Measurements from ENCODE around the gene MFSD12.

DNA sequence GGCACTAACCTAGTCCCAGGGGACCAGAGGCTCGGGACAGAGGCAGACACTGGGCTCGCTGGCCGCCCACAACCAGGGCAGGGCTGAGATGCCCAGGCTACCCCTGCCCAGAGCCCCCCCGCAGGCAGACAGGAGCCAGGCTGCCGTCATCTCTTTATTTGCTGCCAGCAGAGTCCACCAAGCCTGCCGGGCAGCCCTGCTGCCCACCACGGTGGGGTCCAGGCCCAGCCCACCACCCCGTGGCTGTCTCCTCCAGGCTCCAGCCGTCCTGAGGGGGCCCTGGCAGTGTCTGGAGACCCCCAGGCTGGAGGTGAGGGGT is 13.4 kb downstream of the MFSD12 start:
- TF ChIP-seq, protein P1, sequence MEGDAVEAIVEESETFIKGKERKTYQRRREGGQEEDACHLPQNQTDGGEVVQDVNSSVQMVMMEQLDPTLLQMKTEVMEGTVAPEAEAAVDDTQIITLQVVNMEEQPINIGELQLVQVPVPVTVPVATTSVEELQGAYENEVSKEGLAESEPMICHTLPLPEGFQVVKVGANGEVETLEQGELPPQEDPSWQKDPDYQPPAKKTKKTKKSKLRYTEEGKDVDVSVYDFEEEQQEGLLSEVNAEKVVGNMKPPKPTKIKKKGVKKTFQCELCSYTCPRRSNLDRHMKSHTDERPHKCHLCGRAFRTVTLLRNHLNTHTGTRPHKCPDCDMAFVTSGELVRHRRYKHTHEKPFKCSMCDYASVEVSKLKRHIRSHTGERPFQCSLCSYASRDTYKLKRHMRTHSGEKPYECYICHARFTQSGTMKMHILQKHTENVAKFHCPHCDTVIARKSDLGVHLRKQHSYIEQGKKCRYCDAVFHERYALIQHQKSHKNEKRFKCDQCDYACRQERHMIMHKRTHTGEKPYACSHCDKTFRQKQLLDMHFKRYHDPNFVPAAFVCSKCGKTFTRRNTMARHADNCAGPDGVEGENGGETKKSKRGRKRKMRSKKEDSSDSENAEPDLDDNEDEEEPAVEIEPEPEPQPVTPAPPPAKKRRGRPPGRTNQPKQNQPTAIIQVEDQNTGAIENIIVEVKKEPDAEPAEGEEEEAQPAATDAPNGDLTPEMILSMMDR (IDR thresholded peaks at IDR 0.05 in 2 of 3, conservative IDR thresholded peaks at IDR 0.05 in 1 of 3; ENCODE audit: borderline replicate concordance in 1 of 3, insufficient read depth in 1 of 3, low read depth in 2 of 3, low read length in 2 of 3), result no peak
- TF ChIP-seq CEBPB (IDR thresholded peaks at IDR 0.05; ENCODE audit: low read depth) (no peak), YY1 (IDR thresholded peaks at IDR 0.05; ENCODE audit: extremely low read depth, insufficient replicate concordance, low read depth, low read length) (no peak), POLR2A (IDR thresholded peaks at IDR 0.05; ENCODE audit: borderline replicate concordance, extremely low read depth, insufficient read depth, insufficient read length) (no peak), ZFX (IDR thresholded peaks at IDR 0.05) (no peak), SRF (IDR thresholded peaks at IDR 0.05; ENCODE audit: low read depth) (no peak), SIN3A (IDR thresholded peaks at IDR 0.05; ENCODE audit: low read depth) (no peak), POLR2AphosphoS5 (IDR thresholded peaks at IDR 0.05; ENCODE audit: low read depth, low read length) (no peak), JUND (IDR thresholded peaks at IDR 0.05) (no peak), ELF1 (IDR thresholded peaks at IDR 0.05; ENCODE audit: borderline replicate concordance, low read depth) (no peak)
- TF ChIP-seq, protein P2, sequence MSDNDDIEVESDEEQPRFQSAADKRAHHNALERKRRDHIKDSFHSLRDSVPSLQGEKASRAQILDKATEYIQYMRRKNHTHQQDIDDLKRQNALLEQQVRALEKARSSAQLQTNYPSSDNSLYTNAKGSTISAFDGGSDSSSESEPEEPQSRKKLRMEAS (IDR thresholded peaks at IDR 0.05), result no peak
